ENCODE measurements around the gene POLR2M.

POLR2M gene

DNA sequence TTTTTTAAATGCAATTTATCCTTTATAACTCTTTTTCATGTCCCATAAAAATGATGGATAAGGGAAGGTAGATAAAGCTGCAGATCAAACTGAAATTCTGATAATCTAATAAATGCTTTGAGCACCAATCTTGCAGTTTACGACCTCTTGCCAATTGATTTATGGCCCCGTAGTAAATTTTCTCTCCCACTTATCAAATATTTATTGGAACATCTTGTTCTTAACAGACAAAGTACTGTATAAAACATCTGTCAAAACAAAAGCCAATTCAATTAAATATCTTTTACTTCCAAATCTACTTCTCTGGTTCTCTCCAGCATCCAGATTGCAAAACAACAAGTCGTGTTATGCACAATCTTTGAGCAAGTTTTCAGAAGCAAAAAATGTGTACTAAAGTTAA lies 34.6 kb downstream of the POLR2M start:
- DNase-seq, result no peak

DNA sequence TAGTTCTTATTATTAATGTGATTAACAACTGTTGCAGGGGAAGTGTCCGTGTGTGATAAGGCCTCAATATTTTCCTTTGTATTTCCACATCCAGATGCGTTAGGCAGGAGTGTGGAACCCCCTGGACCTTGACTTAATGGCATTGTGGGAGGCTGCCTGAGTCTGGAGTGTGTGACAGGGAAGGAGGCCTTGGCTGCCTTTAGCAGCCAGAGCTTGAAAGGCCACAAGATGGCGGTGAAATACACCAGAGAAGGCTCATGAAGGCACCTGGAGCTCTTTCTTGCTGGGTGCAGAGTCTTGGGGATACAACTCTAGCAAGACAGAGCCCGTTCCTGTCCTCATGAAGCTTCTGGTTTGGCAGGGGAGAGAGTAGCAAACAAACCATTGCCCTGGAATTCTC lies 36.9 kb downstream of the POLR2M start:
- DNase-seq, result no peak

DNA sequence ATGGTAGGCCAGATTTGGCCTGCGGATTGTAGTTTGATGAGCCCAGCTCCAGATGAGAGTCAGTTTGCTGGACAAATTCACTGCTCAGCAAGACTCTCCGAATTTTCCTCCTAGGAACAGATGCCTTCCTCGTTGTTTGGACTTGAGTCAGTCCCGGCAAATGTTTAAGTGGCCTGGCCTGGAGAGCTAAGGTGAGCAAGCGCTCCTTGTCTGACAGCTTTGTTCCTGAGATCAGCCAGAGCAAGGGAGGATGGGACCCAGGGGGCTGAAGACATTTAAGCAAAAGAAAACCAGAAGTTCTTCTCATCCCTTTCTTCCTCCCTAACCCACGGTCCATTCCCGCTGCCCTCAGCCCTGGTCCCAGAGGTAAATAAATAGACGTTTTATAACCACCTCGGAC lies 40.3 kb downstream of the POLR2M start:
- DNase-seq, result no peak

DNA sequence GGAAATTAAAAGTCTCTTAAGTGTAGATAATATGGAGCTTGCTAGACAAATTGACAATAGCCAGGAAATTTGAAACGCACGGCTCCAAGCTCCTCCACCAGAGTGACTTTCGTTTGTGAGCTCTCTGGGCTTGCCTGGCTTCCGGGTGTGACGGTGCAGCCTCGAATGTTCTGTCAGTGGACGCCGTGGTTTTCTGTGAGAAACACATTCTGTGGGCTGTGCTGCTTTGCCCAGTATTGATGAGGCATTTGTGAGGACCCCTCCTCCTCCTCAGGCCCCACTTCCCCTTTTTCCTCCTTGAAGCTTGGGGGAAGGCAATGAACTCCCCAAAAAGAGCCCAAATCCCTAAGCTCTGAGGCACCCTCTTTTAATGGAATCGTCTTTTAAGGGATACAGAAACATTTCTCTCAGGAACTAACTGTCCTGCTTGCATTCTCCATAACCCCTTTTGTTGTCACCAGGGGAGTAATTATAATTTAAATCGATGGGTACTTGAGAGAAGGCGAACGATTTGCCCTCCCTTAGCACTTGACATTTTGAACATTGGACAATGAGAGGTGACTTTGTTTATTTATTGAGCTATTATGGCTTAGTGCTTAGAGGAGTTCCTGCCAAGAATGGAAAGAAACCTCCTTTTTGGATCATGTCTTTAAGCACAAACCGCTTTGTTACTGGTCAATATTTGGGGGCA lies 40.8 kb downstream of the POLR2M start:
- peak in 1 of 2 experiments; percentile 12 for DNase-seq

DNA sequence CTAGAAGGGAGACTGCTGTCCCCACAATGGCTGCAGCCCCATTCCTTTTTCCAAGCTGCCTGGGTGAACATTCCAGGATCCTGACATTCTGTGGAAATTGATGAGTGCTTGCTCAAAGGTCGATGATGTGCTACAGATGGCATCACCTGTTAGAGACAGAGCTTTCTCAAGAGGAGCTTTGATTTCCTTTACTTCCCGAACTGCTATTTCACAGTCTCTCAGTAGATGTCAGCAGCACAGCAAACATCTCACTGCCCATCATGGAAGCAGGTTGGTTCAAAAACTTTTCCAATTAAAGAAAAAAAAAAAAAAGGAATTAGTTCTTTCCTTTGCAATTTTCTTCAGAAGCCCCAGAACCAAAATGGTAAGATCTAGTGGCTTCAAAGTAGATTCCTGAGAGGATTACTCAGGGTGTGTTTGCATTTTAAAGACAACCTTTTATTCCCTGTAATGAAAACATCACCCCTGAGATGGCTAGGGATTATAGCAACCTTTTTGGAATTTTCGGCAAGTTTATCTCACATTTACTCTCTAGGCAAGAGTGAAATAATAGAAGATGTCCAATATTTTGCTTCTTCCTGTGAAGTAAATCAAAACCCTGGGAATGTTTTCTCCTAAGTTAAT lies 44.8 kb downstream of the POLR2M start:
- DNase-seq, result no peak

DNA sequence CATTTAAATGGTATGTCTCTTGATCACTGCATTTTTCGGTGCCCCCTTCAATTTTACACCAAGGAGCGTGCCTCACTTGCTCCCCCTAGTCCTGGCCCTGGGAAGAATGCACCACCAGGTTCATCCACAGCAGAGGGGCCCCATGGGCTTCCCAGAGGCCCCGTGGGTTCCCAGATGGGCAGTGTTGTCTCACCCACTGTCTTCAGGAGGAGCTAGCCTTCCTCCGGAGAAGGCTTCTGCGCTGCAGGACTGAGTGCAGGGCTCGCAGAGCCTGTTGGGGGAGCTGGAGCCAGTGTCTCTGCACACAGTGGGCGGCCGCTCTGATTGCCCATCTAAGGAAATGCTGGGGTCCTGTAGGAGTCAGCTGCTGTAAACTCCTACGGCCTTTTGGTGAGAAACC lies 45.9 kb downstream of the POLR2M start:
- no peak for DNase-seq

DNA sequence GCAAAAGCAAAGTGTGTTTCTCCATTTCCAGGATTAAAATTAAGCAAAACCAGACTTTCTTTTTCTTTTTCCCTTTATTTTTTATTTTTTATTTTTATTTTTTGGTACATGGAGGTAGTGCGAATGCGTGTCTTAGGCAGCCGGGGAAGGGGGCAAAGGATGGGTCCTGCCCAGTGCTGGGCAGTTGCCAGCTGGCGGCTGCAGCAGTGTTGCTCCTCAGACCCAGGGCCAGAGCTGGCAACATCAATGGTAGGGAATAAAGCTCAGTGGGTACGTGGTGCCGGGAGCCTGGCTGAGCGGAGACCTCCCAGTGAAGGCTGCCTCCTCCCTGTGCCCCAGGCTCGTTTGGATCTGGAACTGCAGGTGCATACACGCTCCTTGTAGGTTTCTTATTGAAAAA lies 46.3 kb downstream of the POLR2M start:
- no peak for DNase-seq

DNA sequence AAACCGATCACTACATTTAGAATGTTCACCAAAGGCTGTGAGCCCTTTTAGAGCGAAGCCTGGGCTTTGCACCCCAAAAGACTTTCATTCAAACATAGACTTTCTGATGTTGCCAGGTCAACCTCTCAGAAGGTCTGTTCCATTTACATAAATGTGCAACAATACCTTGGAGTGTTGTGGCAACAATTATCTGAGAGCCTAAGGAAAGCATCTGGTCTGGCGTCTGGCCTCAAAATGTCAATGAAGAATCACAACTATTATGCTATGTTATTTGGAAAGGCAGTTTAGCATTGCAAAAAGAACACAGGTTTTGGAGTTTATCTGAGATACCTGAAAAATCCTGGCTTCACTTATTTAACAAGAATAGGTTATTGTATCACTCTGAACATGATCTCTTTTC lies 50.0 kb downstream of the POLR2M start:
- no peak for DNase-seq

DNA sequence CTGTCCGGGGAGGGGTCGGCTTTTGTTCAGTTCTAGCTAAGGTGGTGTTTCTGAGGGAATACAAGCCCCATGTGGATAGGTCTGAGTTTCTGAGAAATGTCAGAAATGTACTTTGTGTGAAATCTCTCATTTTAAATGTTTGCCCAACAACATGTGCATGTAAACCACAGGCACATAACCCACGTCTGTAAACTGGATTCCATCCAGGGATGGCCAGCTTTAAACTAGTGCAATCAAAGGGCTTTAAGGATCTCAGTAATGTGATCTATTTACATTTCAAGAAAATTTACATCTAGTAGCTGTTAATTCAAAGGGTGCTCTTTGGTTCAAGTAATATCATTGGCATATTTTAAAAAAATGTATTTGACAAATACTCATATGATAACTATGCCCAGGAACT lies 52.0 kb downstream of the POLR2M start:
- DNase-seq, result no peak

DNA sequence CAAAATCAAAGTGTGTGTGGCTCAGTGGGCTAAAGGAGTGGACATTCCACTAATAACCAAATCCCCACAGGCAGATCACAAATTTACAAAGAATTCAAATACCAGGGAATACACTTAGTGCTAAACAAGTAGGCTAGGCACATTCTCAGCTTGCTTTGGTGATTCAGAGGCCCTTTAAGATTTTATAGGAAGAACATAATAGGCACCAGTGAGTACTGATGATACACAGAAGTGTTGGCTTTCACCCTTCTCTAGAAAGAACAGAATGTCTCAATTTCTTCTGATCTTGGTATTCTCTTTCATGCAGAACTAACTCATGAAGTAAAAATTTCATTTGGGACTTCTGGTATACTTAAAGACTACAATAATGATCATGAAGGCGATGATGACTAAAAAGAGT lies 55.0 kb downstream of the POLR2M start:
- no peak for DNase-seq

DNA sequence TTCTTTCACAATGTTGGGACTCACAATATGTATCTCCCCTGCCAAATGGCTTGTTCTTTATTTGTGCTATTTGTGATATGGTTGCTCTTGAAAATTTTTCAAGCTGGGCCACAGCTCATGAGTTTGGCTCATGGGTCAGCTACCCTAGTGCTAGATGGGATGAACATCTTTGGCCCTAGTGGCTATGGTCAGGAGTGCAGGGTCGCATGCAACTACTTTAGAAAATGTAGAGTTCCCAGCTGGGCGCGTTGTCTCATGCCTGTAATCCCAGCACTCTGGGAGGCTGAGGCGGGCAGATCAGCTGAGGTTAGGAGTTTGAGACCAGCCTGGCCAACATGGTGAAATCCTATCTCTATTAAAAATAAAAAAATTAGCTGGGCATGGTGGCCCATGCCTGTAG lies 55.8 kb downstream of the POLR2M start:
- no peak for DNase-seq

DNA sequence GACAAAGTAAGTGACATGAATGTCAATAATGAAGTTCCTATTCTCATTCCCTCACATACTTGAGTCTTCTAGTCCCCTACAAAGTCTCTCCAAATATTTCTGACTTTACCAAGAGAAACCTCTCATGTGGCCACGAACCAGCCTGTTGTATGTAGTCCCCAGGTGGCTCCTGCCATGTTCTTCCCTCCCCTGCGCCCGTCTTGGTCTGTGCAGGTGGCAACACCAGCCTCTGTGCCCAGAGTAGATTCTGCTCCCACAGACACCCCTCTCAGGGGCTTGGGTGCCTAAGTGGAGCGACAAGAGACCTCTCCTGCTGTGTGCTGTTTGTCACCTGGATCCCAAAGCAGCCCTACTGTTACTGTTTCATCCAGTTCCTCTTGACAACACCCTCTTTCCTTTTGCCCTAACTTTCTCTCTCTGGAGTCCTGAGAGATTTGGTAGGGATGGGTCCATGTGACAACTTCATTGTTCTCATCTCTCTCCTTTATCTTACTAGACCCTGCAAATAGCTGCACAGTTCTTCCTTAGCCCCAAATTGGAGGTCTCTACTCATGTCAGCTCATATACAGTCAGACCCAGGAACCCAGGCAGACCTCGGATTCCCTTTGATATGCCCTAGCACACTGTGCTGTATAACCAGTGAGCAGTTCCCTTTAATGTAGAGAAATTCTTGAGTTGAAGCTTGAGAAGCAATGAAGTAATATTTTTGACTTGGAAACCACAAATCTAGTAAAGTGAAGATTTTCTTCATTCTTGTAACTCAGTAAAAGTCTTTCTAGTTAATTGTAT lies 56.9 kb downstream of the POLR2M start:
- DNase-seq, result no peak
